GM19397 (cell line): Measurements from ENCODE around the gene TNFRSF8.
"Not testable (repeated sequence)": the region's sequence is repeated elsewhere in the genome, so short reads cannot be mapped to it uniquely, and the experiment has no call there.

ENCODE experiments used
- ATAC-seq: cut with Tn5 transposase; IDR thresholded peaks from one replicate; pipeline ENCODE4 v1.9.1; 2021; ENCODE audit warnings: mild to moderate bottlenecking, moderate library complexity; ENCODE audit not compliant: unreplicated experiment

Gene TNFRSF8

GRCh38 chr1:12038356-12039163, 24.5 kb upstream of the TNFRSF8 start:
- ATAC-seq, result no peak

- ATAC-seq, result no peak
These were observed 24.0 kb upstream of the TNFRSF8 start for GRCh38 chr1:12039164-12039525.

DNA sequence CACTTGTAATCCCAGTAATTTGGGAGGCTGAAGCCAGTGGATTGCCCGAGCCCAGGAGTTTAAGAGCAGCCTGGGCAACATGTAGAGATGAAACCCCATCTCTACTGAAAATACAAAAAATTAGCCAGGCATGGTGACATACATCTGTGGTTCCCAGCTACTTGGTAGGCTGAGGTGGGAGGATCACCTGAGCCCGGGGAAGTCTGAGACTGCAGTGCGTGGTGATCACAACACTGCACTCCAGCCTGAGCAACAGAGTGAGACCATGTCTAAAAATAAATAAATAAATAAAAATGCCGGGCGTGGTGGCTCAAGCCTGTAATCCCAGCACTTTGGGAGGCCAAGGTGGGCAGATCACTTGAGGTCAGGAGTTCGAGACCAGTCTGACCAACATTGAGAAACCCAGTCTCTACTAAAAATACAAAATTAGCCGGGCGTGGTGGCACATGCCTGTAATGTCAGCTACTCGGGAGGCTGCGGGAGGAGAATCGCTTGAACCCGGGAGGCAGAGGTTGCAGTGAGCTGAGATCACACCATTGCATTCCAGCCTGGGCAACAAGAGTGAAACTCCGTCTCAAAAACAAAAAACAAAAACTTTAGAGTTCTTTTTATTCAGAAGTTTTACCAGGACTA, 23.2 kb upstream of the TNFRSF8 start:
- peak; percentile 29 for ATAC-seq

DNA sequence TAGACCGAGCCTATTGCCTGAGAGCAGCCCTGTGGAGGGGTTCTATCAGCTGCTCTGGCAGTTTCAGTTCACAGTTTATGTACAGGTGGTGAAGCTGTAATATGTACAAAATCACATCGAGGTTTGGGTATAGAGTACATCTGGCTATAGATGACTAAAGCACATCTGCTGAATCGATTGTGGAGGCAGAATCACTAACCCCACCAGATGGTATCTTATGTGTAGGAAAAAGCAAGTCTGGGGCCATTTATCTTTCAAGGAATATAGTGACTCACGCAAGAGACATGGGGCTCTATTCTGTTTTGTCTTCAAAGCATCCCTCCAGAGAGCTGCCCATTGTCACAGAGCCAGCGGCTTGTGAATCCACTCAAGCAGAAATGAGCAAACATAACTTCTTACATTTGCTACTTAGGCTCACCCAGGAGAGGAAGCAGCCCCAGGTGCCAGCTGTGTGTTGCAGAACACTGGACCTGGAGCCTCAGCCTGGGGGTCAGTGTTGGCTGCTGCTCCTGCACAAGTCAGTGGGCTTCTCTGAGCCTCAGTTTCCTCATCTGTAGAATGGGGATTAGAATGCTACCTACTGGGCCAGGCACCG, 22.5 kb upstream of the TNFRSF8 start:
- peak; percentile 63 for ATAC-seq

DNA sequence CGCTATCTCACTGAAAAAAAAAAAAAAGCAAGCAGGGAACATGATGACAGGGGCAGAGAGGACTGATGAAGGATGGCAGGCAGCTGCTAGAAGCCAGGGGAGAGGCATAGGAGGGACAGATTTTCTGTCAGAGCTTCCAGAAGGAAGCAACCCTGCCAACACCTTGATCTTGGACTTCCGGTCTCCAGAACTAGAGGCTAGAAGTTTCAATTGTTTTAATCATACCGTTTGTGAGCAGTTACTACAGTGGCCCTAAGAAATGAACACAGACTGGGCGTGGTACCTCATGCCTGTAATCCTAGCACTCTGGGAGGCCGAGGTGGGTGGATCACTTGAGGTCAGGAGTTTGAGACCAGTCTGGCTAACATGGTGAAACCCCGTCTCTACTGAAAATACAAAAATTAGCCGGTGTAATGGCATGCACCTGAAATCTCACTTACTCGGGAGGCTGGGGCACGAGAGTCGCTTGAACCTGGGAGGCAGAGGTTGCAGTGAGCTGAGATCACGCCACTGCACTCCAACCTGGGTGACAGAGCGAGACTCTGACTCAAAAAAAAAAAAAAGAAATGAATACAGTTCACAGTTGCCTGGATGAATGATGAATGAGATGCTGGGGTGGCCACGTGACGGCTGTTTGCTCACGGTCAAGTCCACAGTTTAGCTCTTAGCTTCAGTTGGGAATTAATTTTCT, 18.8 kb upstream of the TNFRSF8 start:
- not testable (repeated sequence) for ATAC-seq

DNA sequence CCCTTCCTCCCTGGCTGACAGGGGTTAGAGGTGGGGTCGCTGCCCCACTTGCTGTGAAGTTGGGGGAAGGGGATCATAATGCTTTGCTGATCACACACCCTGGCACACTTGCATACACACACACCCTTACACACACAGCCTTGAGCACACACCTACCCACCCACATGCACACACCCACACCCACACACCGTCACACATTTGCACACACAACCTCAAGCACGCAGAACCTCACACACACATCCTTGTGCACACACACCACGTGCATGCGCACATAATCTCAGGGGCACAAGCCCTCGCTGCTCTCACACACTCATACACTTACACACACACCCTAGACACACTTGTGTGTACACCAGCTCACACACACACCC, 16.4 kb upstream of the TNFRSF8 start:
- ATAC-seq, result no peak

DNA sequence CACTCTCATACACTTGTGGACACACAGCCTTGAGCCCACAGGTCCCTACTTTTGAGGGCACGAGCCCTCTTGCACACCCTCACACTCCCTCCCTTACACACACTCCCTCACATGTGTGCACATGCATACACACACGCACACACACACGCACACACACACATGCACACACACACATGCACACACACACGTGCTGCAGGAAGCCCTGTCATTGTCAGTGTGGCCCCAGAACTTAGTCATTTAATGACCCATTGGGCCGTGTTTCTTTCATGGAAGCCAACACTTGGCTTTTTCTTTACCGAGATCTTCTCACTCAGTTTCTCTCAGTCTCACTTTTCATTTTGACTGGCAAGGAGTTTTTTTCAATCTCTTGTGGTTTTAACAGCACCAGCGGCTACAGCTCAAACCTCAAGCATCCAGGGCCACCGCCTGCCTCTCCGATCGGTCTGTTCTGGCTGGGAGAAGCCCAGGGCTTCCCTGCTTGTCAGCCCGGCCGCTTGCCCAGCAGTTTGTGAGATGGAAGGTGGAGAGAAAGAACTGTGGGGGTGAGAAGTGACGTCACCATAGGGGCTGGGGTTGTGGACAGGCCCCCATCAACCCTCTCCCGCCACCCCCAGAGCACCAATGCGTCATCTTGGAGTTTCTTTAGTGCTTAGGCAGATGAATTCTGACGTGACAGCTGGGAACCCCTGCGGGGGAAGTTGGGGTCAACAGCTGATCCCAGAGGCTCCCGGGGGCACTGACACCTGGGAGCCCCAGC, 15.8 kb upstream of the TNFRSF8 start:
- ATAC-seq, result peak; percentile 48

DNA sequence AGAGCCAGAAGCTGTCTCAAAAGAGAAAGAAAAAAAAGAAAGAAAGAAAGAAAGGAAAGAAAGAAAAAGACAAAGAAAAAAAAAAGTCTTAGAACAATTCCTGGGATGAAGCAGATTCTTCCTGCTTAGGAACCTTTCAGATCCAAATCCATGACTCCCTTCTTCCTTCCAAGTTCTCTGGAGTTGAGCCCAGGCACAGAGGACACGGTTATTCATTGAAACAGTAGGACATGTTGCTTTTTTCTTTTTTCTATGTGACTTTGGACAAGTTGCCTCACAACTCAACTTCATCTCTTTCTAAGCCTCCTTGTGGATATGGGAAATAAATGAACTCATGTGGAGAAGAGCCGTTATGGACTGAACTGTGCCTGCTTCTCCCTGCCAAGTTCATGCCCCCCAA, 14.7 kb upstream of the TNFRSF8 start:
- no peak for ATAC-seq

DNA sequence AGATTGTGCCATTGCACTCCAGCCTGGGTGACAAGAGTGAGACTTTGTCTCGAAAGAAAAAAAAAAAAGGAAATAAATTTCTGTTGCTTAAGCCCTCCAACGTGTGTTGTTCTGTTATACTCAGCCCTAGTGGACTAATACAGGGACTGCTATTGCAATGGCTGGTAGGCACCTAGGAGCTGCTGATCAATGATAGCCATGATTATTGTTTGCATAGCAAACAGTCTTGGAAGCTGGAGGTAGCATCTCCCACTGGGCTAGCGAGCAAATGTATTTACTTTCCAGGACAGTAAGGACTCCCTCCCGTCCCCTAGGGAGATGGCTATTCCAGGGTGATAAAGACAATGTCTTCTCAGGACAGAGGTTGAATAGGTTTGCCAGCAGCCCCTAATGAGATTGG, 13.5 kb upstream of the TNFRSF8 start:
- no peak for ATAC-seq

DNA sequence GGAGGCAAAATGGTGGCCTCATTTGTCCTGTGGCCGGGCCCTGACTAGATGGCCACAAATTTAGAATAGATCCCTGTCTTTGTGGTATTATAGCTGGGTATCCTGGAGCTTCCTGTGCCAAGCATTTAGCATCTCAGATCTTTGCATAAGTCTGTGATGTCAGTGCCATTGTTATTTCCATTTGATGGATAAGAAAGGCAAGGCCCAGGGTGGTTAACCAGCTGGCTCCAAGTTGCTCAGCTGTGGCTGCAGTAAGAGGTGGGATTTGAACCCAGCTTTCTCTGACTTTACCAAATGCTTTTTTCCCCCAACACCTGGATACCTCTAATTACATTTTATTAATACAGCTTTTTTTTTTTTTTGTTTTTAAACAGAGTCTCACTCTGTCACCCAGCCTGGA, 11.7 kb upstream of the TNFRSF8 start:
- ATAC-seq, result no peak

GRCh38 chr1:12052008-12052573, 11.0 kb upstream of the TNFRSF8 start:
- ATAC-seq, result peak; percentile 65

- ATAC-seq, result no peak
These were observed 10.0 kb upstream of the TNFRSF8 start for GRCh38 chr1:12052997-12053686.

DNA sequence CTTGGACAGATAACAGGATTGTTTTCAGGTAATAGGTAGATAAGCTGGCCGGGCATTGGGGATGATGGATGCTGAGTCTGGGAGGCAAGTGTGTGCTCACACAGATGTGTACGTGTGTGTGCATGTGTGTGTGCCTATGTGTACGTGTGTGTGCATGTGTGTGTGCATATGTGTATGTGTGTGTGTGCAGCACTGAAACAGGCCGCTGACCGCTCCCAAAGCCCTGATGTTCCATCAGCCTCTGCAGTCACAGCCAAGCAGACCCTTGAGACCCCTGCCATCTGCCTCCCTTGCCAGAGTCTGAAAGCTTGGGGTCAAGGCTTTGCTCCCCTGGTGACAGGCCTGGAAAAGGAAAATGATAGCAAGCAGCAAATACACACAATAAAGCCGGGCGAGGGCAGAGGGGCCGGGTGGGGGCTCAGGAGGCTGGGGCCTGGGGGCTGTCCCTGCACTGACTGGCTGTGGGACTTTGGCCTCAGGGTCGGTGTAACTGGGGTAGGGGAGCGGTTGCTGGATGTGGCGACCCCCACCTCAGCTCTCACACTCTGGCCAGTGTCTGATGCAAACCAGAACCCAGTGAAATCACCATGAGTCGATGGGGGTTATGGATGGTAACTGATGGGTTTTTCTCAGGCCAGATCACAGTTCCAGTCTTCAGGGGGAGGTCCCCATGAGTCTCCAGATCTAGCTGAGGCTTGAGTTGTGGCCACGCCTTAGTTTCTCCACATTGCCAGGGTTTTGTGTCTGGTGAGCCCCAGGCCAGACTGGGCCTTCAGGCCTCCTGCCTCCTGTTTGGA, 9.2 kb upstream of the TNFRSF8 start:
- ATAC-seq, result no peak

- ATAC-seq, result no peak
These were observed 7.8 kb upstream of the TNFRSF8 start for GRCh38 chr1:12055259-12055658.

GRCh38 chr1:12056331-12056841, 6.7 kb upstream of the TNFRSF8 start:
- no peak for ATAC-seq

DNA sequence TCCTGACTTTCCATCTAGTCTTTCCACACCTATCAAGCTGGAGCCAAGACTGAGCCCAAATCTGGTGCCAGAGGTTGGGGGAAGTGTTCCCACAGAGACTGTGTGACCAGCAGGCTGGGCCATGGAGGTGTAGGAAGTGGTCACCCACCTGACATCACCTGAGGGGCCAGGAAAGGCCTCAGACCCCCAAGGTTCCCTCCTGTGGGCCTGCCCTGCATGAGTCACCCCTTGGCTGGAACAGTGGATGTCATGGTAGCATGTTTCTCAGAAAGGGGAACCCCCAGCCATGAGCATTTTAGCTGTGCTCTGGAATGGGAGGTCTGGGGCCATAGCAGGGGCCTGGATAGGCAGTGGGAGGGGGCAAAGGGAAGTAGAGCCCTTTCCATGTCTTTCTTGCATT, 5.7 kb upstream of the TNFRSF8 start:
- ATAC-seq, result no peak

DNA sequence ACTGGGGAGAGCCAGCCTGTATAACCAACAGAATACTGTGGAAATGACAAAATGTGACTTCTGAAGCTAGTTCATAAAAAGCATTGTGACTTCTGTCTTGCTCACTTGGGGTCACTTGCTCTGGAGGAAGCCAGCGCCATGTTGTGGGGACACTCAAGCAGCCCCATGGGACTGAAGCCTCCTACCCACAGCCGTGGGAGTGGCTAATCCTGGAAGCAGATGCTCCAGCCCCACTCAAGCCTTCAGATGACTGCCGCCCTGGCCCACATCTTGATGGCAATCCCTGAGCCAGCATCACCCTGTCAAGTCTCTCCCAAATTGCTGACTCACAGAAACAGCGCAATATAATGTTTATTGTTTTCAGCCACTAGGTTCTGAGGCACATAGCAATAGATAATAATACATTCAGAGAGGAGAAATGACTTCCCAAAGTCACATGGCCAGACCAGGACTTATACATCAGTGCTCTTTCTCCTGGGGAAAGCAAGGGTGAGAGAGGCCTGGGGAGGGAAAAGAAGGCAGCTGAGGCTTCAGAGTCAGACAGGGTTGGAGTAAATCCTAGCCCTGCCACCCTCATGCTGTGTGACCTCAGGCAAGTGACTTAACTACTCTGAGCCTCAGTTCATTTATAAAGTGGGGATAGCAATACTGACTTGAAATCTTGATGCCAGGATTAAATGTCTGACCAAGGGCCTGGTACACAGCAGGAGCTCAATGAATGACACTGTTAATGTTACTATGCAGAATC, 5.0 kb upstream of the TNFRSF8 start:
- no peak for ATAC-seq

GRCh38 chr1:12059226-12059625, 3.9 kb upstream of the TNFRSF8 start:
- no peak for ATAC-seq
